SU-DHL-6 (cell line): Measurements from ENCODE around the gene ZGPAT.

Source experiments
- EZH2phosphoT487 ChIP-seq: fragments of 200-600 bp; sonication (generic), shearing (Covaris generic); conservative IDR thresholded peaks from 2 replicates; pipeline ENCODE4 v1.6.1; 2018; ENCODE audit warnings: mild to moderate bottlenecking, antibody characterized with exemption, low read length, moderate library complexity, mixed read lengths
- TF ChIP-seq, protein P1 (sequence below): fragments of 200-600 bp; sonication (generic); IDR thresholded peaks from one replicate; pipeline ENCODE4 v1.5.1; 2017; ENCODE audit warnings: antibody characterized with exemption, mild to moderate bottlenecking, low read length, moderate library complexity; ENCODE audit not compliant: insufficient read depth, poor library complexity, severe bottlenecking

GRCh38 chr20:63691711-63692435, 16.0 kb upstream of the ZGPAT start:
- TF ChIP-seq, protein P1, sequence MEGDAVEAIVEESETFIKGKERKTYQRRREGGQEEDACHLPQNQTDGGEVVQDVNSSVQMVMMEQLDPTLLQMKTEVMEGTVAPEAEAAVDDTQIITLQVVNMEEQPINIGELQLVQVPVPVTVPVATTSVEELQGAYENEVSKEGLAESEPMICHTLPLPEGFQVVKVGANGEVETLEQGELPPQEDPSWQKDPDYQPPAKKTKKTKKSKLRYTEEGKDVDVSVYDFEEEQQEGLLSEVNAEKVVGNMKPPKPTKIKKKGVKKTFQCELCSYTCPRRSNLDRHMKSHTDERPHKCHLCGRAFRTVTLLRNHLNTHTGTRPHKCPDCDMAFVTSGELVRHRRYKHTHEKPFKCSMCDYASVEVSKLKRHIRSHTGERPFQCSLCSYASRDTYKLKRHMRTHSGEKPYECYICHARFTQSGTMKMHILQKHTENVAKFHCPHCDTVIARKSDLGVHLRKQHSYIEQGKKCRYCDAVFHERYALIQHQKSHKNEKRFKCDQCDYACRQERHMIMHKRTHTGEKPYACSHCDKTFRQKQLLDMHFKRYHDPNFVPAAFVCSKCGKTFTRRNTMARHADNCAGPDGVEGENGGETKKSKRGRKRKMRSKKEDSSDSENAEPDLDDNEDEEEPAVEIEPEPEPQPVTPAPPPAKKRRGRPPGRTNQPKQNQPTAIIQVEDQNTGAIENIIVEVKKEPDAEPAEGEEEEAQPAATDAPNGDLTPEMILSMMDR, result no peak
- no peak for TF ChIP-seq EZH2phosphoT487
